ENCODE measurements around the gene GALE. TPM values are rescaled to one million over a fixed set of nuclear protein-coding genes. Genes with fewer than 3 reads are reported as not detected.

GALE gene
- total and polyA plus RNA-seq, 2 of the 4 experiments (the other 2 are of a cell fraction) = 31.7 to 39.9 TPM

DNA sequence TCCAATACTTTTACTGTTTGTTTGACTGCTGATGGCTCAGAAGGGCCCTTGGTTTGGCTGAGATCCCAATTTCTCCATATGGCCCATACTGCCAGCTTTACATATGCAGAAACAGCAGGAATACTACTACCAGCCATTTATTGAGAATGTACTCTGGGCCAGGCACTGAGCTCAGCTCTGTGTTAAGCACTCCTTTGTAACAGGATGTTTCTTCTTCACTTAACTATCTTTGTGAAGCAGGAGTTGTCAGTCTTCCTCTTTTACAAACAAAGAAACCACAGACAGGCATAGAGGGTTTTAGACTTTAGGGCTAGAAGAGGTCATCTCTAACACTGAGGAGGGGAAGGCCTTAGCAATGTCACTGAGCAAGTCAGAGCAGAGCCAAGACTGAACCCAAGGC, 16.4 kb upstream of the GALE start:
- Histone ChIP-seq H3K9me1 (ENCODE audit: insufficient read depth, low read length) (no peaks in the 10 kb centered on the region), H2BK120ac (ENCODE audit: low read depth, low read length) (no peak overlapping the region), H3K4ac (ENCODE audit: low read depth, low read length) (no peak overlapping the region), H4K8ac (ENCODE audit: low read depth in 2 of 2, low read length in 2 of 2) (no peak overlapping the region), H3K23ac (ENCODE audit: low read depth, low read length) (no peak overlapping the region), H3K79me1 (ENCODE audit: low read depth in 1 of 2, low read length in 2 of 2) (no peaks in the 10 kb centered on the region), H2AK5ac (ENCODE audit: low read depth, low read length) (no peak overlapping the region), H3K4me3 (ENCODE audit: insufficient read depth, low read depth, low read length) (no peak overlapping the region), H4K91ac (ENCODE audit: insufficient read depth, low read depth, low read length) (no peak overlapping the region), H2BK15ac (ENCODE audit: low read depth, low read length) (no peak overlapping the region), H2BK20ac (ENCODE audit: low read depth, low read length) (no peak overlapping the region), H2AFZ (replicated peaks; ENCODE audit: low read length, poor library complexity) (no peak overlapping the region), H3K36me3 (ENCODE audit: control insufficient read depth, insufficient read depth, low read length) (peaks cover 38% of the 10 kb centered on the region), H3K18ac (ENCODE audit: low read depth, low read length) (no peak overlapping the region), H3K27ac (ENCODE audit: insufficient read depth, low read length) (no peak overlapping the region), H3K4me1 (ENCODE audit: control insufficient read depth, insufficient read depth, low read length) (no peaks in the 10 kb centered on the region), H2BK5ac (ENCODE audit: low read depth, low read length, poor library complexity, severe bottlenecking) (no peak overlapping the region), H3K27me3 (ENCODE audit: control insufficient read depth, insufficient read depth, low read length) (no peaks in the 10 kb centered on the region), H4K5ac (ENCODE audit: low read depth, low read length) (no peak overlapping the region), H3K56ac (ENCODE audit: extremely low read depth, insufficient read depth, low read length) (no peak overlapping the region), H3K4me2 (ENCODE audit: low read depth, low read length) (no peak overlapping the region), H3K9ac (ENCODE audit: low read depth, low read length) (no peak overlapping the region), H3K14ac (replicated peaks; ENCODE audit: low read depth, low read length) (no peak overlapping the region), H4K20me1 (ENCODE audit: insufficient read depth, low read length) (no peaks in the 10 kb centered on the region), H2AK9ac (replicated peaks; ENCODE audit: low read depth, low read length, poor library complexity) (no peak overlapping the region), H3K9me3 (ENCODE audit: control insufficient read depth, insufficient read depth, low read length) (no peaks in the 10 kb centered on the region)
- BruUV-seq (replicated peaks) = no TSS peak
- POLR2A ChIA-PET (ENCODE audit: unreplicated experiment) = no interaction called here
- TF ChIP-seq MAFK (IDR thresholded peaks at IDR 0.05; ENCODE audit: low read depth, low read length) (no peak), SMC3 (IDR thresholded peaks at IDR 0.05; ENCODE audit: low read depth, low read length) (no peak), USF2 (IDR thresholded peaks at IDR 0.05; ENCODE audit: low read depth, low read length) (no peak), RFX5 (IDR thresholded peaks at IDR 0.05; ENCODE audit: low read depth, low read length) (no peak), MAZ (IDR thresholded peaks at IDR 0.05; ENCODE audit: borderline replicate concordance, low read depth, low read length) (no peak), NFE2L2 (IDR thresholded peaks at IDR 0.05; ENCODE audit: low read depth, low read length) (no peak), CTCF (conservative IDR thresholded peaks at IDR 0.05; ENCODE audit: low read depth, low read length) (no peak), RCOR1 (IDR thresholded peaks at IDR 0.05; ENCODE audit: insufficient replicate concordance, low read length) (no peak), MXI1 (IDR thresholded peaks at IDR 0.05; ENCODE audit: borderline replicate concordance, low read depth, low read length) (no peak), RAD21 (IDR thresholded peaks at IDR 0.05; ENCODE audit: low read length) (no peak), ELK1 (IDR thresholded peaks at IDR 0.05; ENCODE audit: borderline replicate concordance, low read depth, low read length) (no peak), FOS (IDR thresholded peaks at IDR 0.05; ENCODE audit: low read depth, low read length) (no peak), CHD1 (IDR thresholded peaks at IDR 0.05; ENCODE audit: low read depth, low read length) (no peak), CEBPB (IDR thresholded peaks at IDR 0.05; ENCODE audit: low read depth, low read length) (no peak), BHLHE40 (IDR thresholded peaks at IDR 0.05; ENCODE audit: low read depth, low read length) (no peak), POLR2A (IDR thresholded peaks at IDR 0.05; ENCODE audit: low read depth, low read length) (no peak)
- in situ Hi-C loops (cut with MboI; ENCODE audit: low sequenced_read_pairs) (no loop called here), intact Hi-C loops (cut with micrococcal nuclease) (no loop called here), dilution Hi-C loops (cut with HindIII; ENCODE audit: low sequenced_read_pairs, unreplicated experiment) (no loop called here)
- ATAC-seq (ENCODE audit: low read depth) = no peak
- CTCF ChIA-PET = interaction anchor here (1.5 kb wide), 1 partner anchor 45 kb away, joined by 5 read pairs; no protein-coding TSS in a partner anchor
- DNase-seq = no peak

Data from IMR-90 (cell line).